ENCODE results near the gene PLK3.

Gene PLK3

GRCh38 chr1:44839576-44839975 is 39.4 kb downstream of the PLK3 start:
- Histone ChIP-seq H3K79me2 (ENCODE audit: insufficient read depth, low read length) (no peaks in the 10 kb centered on the region), H3K4me1 (ENCODE audit: insufficient read depth, low read length, severe bottlenecking) (peaks cover 16% of the 10 kb centered on the region), H3F3A (ENCODE audit: insufficient read depth, low read length) (no peaks in the 10 kb centered on the region), H3K9ac (ENCODE audit: low read length) (no peak overlapping the region), H3K9me2 (ENCODE audit: low read depth, low read length) (no peaks in the 10 kb centered on the region), H3K4me3 (ENCODE audit: low read depth, low read length, poor library complexity, severe bottlenecking) (no peak overlapping the region), H3K27ac (ENCODE audit: low read depth, low read length, poor library complexity, severe bottlenecking) (no peak overlapping the region), H3K36me3 (ENCODE audit: insufficient read depth, low read length) (no peaks in the 10 kb centered on the region; the same call in 1 of the 2 replicates), H2AFZ (ENCODE audit: low read length) (no peak overlapping the region), H4K20me1 (ENCODE audit: insufficient read depth, low read length) (no peaks in the 10 kb centered on the region), H3K27me3 (ENCODE audit: insufficient read depth, low read length) (0 out of 2 replicates have a peak, but pooled peaks cover 4% of the 10 kb centered on the region), H3K9me3 (ENCODE audit: low read length) (no peaks in the 10 kb centered on the region), H3K4me2 (ENCODE audit: low read length) (no peak overlapping the region)
- TF ChIP-seq CTCF (IDR thresholded peaks at IDR 0.05; ENCODE audit: low read length), result no peak
- no peak for TF ChIP-seq EZH2 (IDR thresholded peaks at IDR 0.05; ENCODE audit: borderline replicate concordance, low read length)

GRCh38 chr1:44842486-44842861 is 42.3 kb downstream of the PLK3 start:
- Histone ChIP-seq H3K36me3 (ENCODE audit: insufficient read depth, low read length) (no peaks in the 10 kb centered on the region; the same call in 1 of the 2 replicates), H3K9me3 (ENCODE audit: low read length) (no peaks in the 10 kb centered on the region), H2AFZ (ENCODE audit: low read length) (no peak overlapping the region), H3K27me3 (ENCODE audit: insufficient read depth, low read length) (0 out of 2 replicates have a peak, but pooled peaks cover 4% of the 10 kb centered on the region), H3K27ac (ENCODE audit: low read depth, low read length, poor library complexity, severe bottlenecking) (no peak overlapping the region), H3F3A (ENCODE audit: insufficient read depth, low read length) (no peaks in the 10 kb centered on the region), H4K20me1 (ENCODE audit: insufficient read depth, low read length) (no peaks in the 10 kb centered on the region), H3K79me2 (ENCODE audit: insufficient read depth, low read length) (no peaks in the 10 kb centered on the region), H3K9me2 (ENCODE audit: low read depth, low read length) (no peaks in the 10 kb centered on the region), H3K4me1 (ENCODE audit: insufficient read depth, low read length, severe bottlenecking) (peaks cover 9% of the 10 kb centered on the region), H3K4me3 (ENCODE audit: low read depth, low read length, poor library complexity, severe bottlenecking) (peak overlapping the region; percentile 50), H3K9ac (ENCODE audit: low read length) (peak overlapping the region; percentile 34; the same call in 1 of the 2 replicates), H3K4me2 (ENCODE audit: low read length) (peak overlapping the region; percentile 60)
- TF ChIP-seq CTCF (IDR thresholded peaks at IDR 0.05; ENCODE audit: low read length) (no peak), EZH2 (IDR thresholded peaks at IDR 0.05; ENCODE audit: borderline replicate concordance, low read length) (no peak)

- 0 out of 2 replicates have a peak, but pooled peaks cover 4% of the 10 kb centered on the region for H3K27me3 ChIP-seq (ENCODE audit: insufficient read depth, low read length)
- H2AFZ ChIP-seq (ENCODE audit: low read length), result no peak within 1 kb of the TSS
- TF ChIP-seq CTCF (IDR thresholded peaks at IDR 0.05; ENCODE audit: low read length), result no peak
- no peak for TF ChIP-seq EZH2 (IDR thresholded peaks at IDR 0.05; ENCODE audit: borderline replicate concordance, low read length)
- H3K9me2 ChIP-seq (ENCODE audit: low read depth, low read length), result no peaks in the 10 kb centered on the region
- H3K4me3 ChIP-seq (ENCODE audit: low read depth, low read length, poor library complexity, severe bottlenecking), result peak within 1 kb of the TSS; percentile 50
- no peaks in the 10 kb centered on the region for H4K20me1 ChIP-seq (ENCODE audit: insufficient read depth, low read length)
- peak within 1 kb of the TSS; percentile 60 for H3K4me2 ChIP-seq (ENCODE audit: low read length)
- peaks cover 9% of the 10 kb centered on the region for H3K4me1 ChIP-seq (ENCODE audit: insufficient read depth, low read length, severe bottlenecking)
- no peak within 1 kb of the TSS for H3K27ac ChIP-seq (ENCODE audit: low read depth, low read length, poor library complexity, severe bottlenecking)
- no peaks in the 10 kb centered on the region; the same call in 1 of the 2 replicates for H3K36me3 ChIP-seq (ENCODE audit: insufficient read depth, low read length)
- H3K79me2 ChIP-seq (ENCODE audit: insufficient read depth, low read length), result no peaks in the 10 kb centered on the region
- H3F3A ChIP-seq (ENCODE audit: insufficient read depth, low read length), result no peaks in the 10 kb centered on the region
- peak within 1 kb of the TSS; percentile 34; the same call in 1 of the 2 replicates for H3K9ac ChIP-seq (ENCODE audit: low read length)
- no peaks in the 10 kb centered on the region for H3K9me3 ChIP-seq (ENCODE audit: low read length)
Measured at GRCh38 chr1:44842862-44843655, 42.9 kb downstream of the PLK3 start, which contains the start of gene PTCH2. Gene PTCH2, minus strand, starts transcription at chr1:44843253. Its CDS starts 321 bp downstream, at chr1:44842932.
